WTC11 (cell line): ENCODE measurements around the gene SMC3. TPM values are rescaled to one million over a fixed set of nuclear protein-coding genes. Genes with fewer than 3 reads are reported as not detected.

Experiments used
- ATAC-seq: fragments of 200-7000 bp; cut with Tn5 transposase; 2 replicates; pipeline ENCODE4 v1.10.0; 2021; ENCODE audit warnings: mild to moderate bottlenecking, moderate library complexity
- CTCF ChIA-PET: fragments of 300-600 bp; sonication (Branson Sonifier 250); formaldehyde crosslinking; loops from one replicate; lab custom pipeline; 2021; ENCODE audit warnings: antibody characterized with exemption; lab: Charles Lee
- POLR2A ChIA-PET: fragments of 350-600 bp; sonication (Branson Sonifier 250); formaldehyde crosslinking; loops from one replicate; lab custom pipeline; 2021; ENCODE audit warnings: antibody characterized with exemption; lab: Charles Lee
- DNase-seq: peaks from one replicate; pipeline ENCODE4 v3.0.0; 2021; ENCODE audit warnings: low spot score
- H3K27ac Mint-ChIP-seq: 2 replicates; pipeline ENCODE4 v1.8.0; 2021; ENCODE audit warnings: mixed read lengths
- H3K27me3 Mint-ChIP-seq: 2 replicates; pipeline ENCODE4 v1.8.0; 2021; ENCODE audit warnings: low read depth, mild to moderate bottlenecking, moderate library complexity, mixed read lengths
- H3K36me3 Mint-ChIP-seq: 2 replicates; pipeline ENCODE4 v1.8.0; 2021; ENCODE audit warnings: mixed read lengths
- H3K4me1 Mint-ChIP-seq: 2 replicates; pipeline ENCODE4 v1.8.0; 2022; ENCODE audit warnings: mixed read lengths
- H3K4me3 Mint-ChIP-seq: 2 replicates; pipeline ENCODE4 v1.8.0; 2021; ENCODE audit warnings: mild to moderate bottlenecking, moderate library complexity, mixed read lengths
- H3K9me3 Mint-ChIP-seq: 2 replicates; pipeline ENCODE4 v1.8.0; 2021; ENCODE audit warnings: mixed read lengths
- E2F4 ChIP-seq: sonication (generic); formaldehyde crosslinking; IDR thresholded peaks from 2 replicates; pipeline ENCODE4 v1.8.1; 2022; ENCODE audit warnings: low read depth, mild to moderate bottlenecking, moderate library complexity, missing genetic modification reagents, borderline replicate concordance
- E2F5 ChIP-seq: sonication (generic); formaldehyde crosslinking; IDR thresholded peaks from 2 replicates; pipeline ENCODE4 v1.8.1; 2022; ENCODE audit warnings: mild to moderate bottlenecking, moderate library complexity, missing genetic modification reagents
- ETV6 ChIP-seq: sonication (generic); formaldehyde crosslinking; IDR thresholded peaks from 2 replicates; pipeline ENCODE4 v1.8.1; 2022; ENCODE audit warnings: mild to moderate bottlenecking, missing genetic modification reagents
- FOXK1 ChIP-seq: sonication (generic); formaldehyde crosslinking; IDR thresholded peaks from 2 replicates; pipeline ENCODE4 v1.8.0; 2022; ENCODE audit warnings: mild to moderate bottlenecking, moderate library complexity, missing genetic modification reagents
- MLX ChIP-seq: sonication (generic); formaldehyde crosslinking; IDR thresholded peaks from 2 replicates; pipeline ENCODE4 v1.8.1; 2023; ENCODE audit warnings: mild to moderate bottlenecking, missing genetic modification reagents, moderate library complexity
- MXD4 ChIP-seq: fragments of 250-450 bp; sonication (Bioruptor Pico); IDR thresholded peaks from 2 replicates; pipeline ENCODE4 v1.8.0; 2021; ENCODE audit warnings: mild to moderate bottlenecking, moderate library complexity, borderline replicate concordance
- NR2C2 ChIP-seq: sonication (generic); formaldehyde crosslinking; IDR thresholded peaks from 2 replicates; pipeline ENCODE4 v1.8.0; 2022; ENCODE audit warnings: mild to moderate bottlenecking, missing genetic modification reagents
- PREB ChIP-seq: sonication (generic); formaldehyde crosslinking; IDR thresholded peaks from 2 replicates; pipeline ENCODE4 v1.8.1; 2022; ENCODE audit warnings: mild to moderate bottlenecking, missing genetic modification reagents, moderate library complexity, borderline replicate concordance
- SOX15 ChIP-seq: fragments of 250-450 bp; sonication (Bioruptor Pico); IDR thresholded peaks from 2 replicates; pipeline ENCODE4 v1.9.0; 2021; ENCODE audit warnings: mild to moderate bottlenecking
- SP1 ChIP-seq: sonication (generic); formaldehyde crosslinking; conservative IDR thresholded peaks from 2 replicates; pipeline ENCODE4 v1.8.1; 2022; ENCODE audit warnings: missing genetic modification reagents
- ZNF121 ChIP-seq: sonication (generic); formaldehyde crosslinking; IDR thresholded peaks from 2 replicates; pipeline ENCODE4 v1.8.0; 2023; ENCODE audit warnings: missing genetic modification reagents
- ZNF425 ChIP-seq: fragments of 250-450 bp; sonication (Bioruptor Pico); conservative IDR thresholded peaks from 2 replicates; pipeline ENCODE4 v1.9.0; 2021; ENCODE audit warnings: mild to moderate bottlenecking
- ZNF512 ChIP-seq: sonication (generic); formaldehyde crosslinking; IDR thresholded peaks from 2 replicates; pipeline ENCODE4 v1.8.1; 2022; ENCODE audit warnings: missing genetic modification reagents, borderline replicate concordance
- ZNF532 ChIP-seq: fragments of 250-450 bp; sonication (Bioruptor Pico); IDR thresholded peaks from 2 replicates; pipeline ENCODE4 v1.9.0; 2021; ENCODE audit warnings: mild to moderate bottlenecking, borderline replicate concordance
- ZNF671 ChIP-seq: fragments of 250-450 bp; sonication (Bioruptor Pico); IDR thresholded peaks from 2 replicates; pipeline ENCODE4 v1.8.0; 2021; ENCODE audit warnings: mild to moderate bottlenecking
- total RNA-seq: library from RNA; stranded (reverse); gene quantifications from 3 replicates; pipeline ENCODE4 v1.2.3, GENCODE V29; 2021

Gene SMC3
- total RNA-seq, 1 experiment from 2014 or later: 71.0 TPM

GRCh38 chr10:110647136-110647430, 79.6 kb downstream of the SMC3 start (continued):
- TF ChIP-seq ZNF532 (CRISPR knock-in tag): no peak
- no peak for TF ChIP-seq MXD4
- TF ChIP-seq ZNF425 (CRISPR knock-in tag): no peak

GRCh38 chr10:110648692-110649346, 81.3 kb downstream of the SMC3 start:
- H3K27me3 Mint-ChIP-seq: peaks cover 28% of the 10 kb centered on the region

More at GRCh38 chr10:110648692-110649346, 81.3 kb downstream of the SMC3 start:
- no peak overlapping the region for H3K4me3 Mint-ChIP-seq
- no peaks in the 10 kb centered on the region for H3K36me3 Mint-ChIP-seq
- H3K9me3 Mint-ChIP-seq: no peaks in the 10 kb centered on the region
- ATAC-seq (no peak), DNase-seq (no peak)
- peaks cover 17% of the 10 kb centered on the region for H3K4me1 Mint-ChIP-seq
- ChIA-PET POLR2A (no interaction called here), CTCF (interaction anchor here (2.1 kb wide), 1 partner anchor 23 kb away, joined by 9 read pairs; no protein-coding TSS in a partner anchor)
- no peak overlapping the region for H3K27ac Mint-ChIP-seq
- TF ChIP-seq E2F4 (CRISPR knock-in tag): no peak
- TF ChIP-seq NR2C2 (CRISPR knock-in tag): no peak
- no peak for TF ChIP-seq PREB (CRISPR knock-in tag)
- TF ChIP-seq FOXK1 (CRISPR knock-in tag): no peak
- TF ChIP-seq SOX15 (CRISPR knock-in tag): no peak
- no peak for TF ChIP-seq ZNF512 (CRISPR knock-in tag)
- TF ChIP-seq MLX (CRISPR knock-in tag): no peak
- no peak for TF ChIP-seq ZNF671
- TF ChIP-seq ZNF121 (CRISPR knock-in tag): no peak
- no peak for TF ChIP-seq SP1
- TF ChIP-seq ETV6 (CRISPR knock-in tag): no peak
- no peak for TF ChIP-seq E2F5 (CRISPR knock-in tag)
- TF ChIP-seq, all 79 proteins: peak for 0
